ENCODE results near the gene DDX20.

The DDX20 gene

DNA sequence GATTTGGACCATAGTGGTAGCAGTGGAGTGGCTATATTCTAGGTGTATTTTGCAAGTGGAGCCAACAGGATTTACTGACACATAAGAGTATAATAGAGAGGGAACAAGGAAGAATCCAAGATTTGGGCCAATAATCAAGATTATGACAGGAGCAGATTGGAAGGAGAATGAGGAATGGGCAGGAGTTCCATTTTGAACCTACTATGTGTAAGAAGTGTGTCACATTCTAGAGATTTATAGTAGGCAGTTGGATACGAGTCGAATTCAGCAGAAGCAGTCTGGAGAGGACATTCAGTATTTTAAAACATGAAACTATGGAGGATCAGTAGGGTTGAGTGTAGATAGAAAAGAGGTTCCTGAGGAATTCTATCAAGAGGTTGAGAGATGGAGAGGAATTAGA lies 38.3 kb upstream of the DDX20 start:
- Histone ChIP-seq H3K4ac (ENCODE audit: low read depth, low read length) (no peak overlapping the region), H3K9ac (ENCODE audit: low read length) (no peak overlapping the region), H3K27me3 (ENCODE audit: insufficient read depth, low read length, poor library complexity) (no peaks in the 10 kb centered on the region), H2BK5ac (ENCODE audit: low read length) (no peak overlapping the region), H3K56ac (ENCODE audit: low read length) (no peak overlapping the region), H4K5ac (ENCODE audit: low read length) (no peak overlapping the region), H3K36me3 (ENCODE audit: control insufficient read depth, insufficient read depth, low read length) (no peaks in the 10 kb centered on the region), H2AK5ac (ENCODE audit: low read length) (no peak overlapping the region), H3K23ac (ENCODE audit: low read length) (no peak overlapping the region), H3K79me1 (ENCODE audit: low read length) (no peaks in the 10 kb centered on the region), H3K18ac (ENCODE audit: low read length) (no peak overlapping the region), H3K4me3 (ENCODE audit: low read length) (no peak overlapping the region), H2BK15ac (replicated peaks; ENCODE audit: low read depth) (no peak overlapping the region), H4K8ac (ENCODE audit: low read depth, low read length) (no peak overlapping the region), H3K27ac (ENCODE audit: low read depth, low read length) (no peak overlapping the region), H3K4me1 (ENCODE audit: control insufficient read depth, low read depth, low read length) (peaks cover 7% of the 10 kb centered on the region), H2BK120ac (ENCODE audit: low read depth, low read length) (no peak overlapping the region), H3K4me2 (ENCODE audit: low read length) (no peak overlapping the region), H3K79me2 (ENCODE audit: control insufficient read depth, insufficient read depth, low read length) (no peaks in the 10 kb centered on the region)
- no peak for DNase-seq
- no CpG with 5 or more reads among the region's 2 CpGs for WGBS (ENCODE audit: extremely low coverage, insufficient coverage, low lambda C conversion rate)

DNA sequence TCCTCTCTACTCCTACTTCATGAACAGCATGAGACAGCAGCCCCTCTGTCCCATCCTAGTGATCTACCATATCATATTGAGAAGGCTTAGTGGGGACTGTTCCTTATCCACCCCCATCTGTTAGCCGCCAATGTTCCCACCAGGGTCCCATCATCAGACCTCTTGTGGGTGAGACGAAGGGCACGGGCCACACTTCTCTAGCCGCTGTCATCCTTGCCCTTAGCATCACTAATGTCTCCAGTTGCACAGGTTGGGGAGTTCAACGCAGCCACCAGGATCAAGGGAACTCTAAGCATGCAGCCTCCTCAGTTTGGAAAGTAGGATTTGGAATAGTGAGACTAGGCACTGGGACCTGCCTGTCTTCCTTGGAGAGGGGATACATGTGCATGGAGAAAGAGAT lies 36.6 kb upstream of the DDX20 start:
- no peaks in the 10 kb centered on the region for H3K27me3 ChIP-seq (ENCODE audit: insufficient read depth, low read length, poor library complexity)
- H4K5ac ChIP-seq (ENCODE audit: low read length) = no peak overlapping the region
- H3K79me2 ChIP-seq (ENCODE audit: control insufficient read depth, insufficient read depth, low read length) = no peaks in the 10 kb centered on the region
- no peak overlapping the region for H2BK15ac ChIP-seq (replicated peaks; ENCODE audit: low read depth)
- no peak overlapping the region for H2AK5ac ChIP-seq (ENCODE audit: low read length)
- no peak overlapping the region for H3K4me3 ChIP-seq (ENCODE audit: low read length)
- no peak overlapping the region for H3K9ac ChIP-seq (ENCODE audit: low read length)
- no peak overlapping the region for H3K4me2 ChIP-seq (ENCODE audit: low read length)
- no peak for DNase-seq
- no peak overlapping the region for H3K18ac ChIP-seq (ENCODE audit: low read length)
- H2BK120ac ChIP-seq (ENCODE audit: low read depth, low read length) = no peak overlapping the region
- peaks cover 7% of the 10 kb centered on the region for H3K4me1 ChIP-seq (ENCODE audit: control insufficient read depth, low read depth, low read length)
- no peak overlapping the region for H3K56ac ChIP-seq (ENCODE audit: low read length)
- H3K23ac ChIP-seq (ENCODE audit: low read length) = no peak overlapping the region
- H3K36me3 ChIP-seq (ENCODE audit: control insufficient read depth, insufficient read depth, low read length) = no peaks in the 10 kb centered on the region
- no peak overlapping the region for H2BK5ac ChIP-seq (ENCODE audit: low read length)
- no peaks in the 10 kb centered on the region for H3K79me1 ChIP-seq (ENCODE audit: low read length)
- no peak overlapping the region for H4K8ac ChIP-seq (ENCODE audit: low read depth, low read length)
- H3K27ac ChIP-seq (ENCODE audit: low read depth, low read length) = no peak overlapping the region
- no CpG with 5 or more reads among the region's 5 CpGs for WGBS (ENCODE audit: extremely low coverage, insufficient coverage, low lambda C conversion rate)
- H3K4ac ChIP-seq (ENCODE audit: low read depth, low read length) = no peak overlapping the region

DNA sequence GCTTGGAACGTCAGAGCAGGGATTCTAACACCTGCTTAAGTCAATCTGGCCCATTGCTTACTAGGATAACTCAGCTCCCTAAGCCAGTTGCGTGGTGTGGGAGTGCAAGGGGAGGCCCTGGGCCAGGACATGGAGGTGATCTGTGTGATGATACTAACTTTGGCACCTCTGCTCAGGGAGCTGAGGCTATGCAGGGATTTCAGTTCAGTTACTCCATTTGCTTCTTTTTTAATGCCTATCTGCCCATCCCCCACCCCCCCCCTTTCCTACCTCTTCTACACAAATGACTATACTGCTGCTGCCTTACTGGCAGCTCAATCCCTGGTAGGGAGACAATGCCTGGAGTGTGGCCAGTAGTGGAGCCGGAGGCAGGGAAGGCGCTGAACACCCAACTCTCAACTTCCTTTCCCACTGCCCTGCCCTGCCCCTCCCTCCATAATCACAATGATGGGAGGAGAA lies 36.0 kb upstream of the DDX20 start:
- no peak overlapping the region for H3K4ac ChIP-seq (ENCODE audit: low read depth, low read length)
- no peaks in the 10 kb centered on the region for H3K27me3 ChIP-seq (ENCODE audit: insufficient read depth, low read length, poor library complexity)
- H2BK5ac ChIP-seq (ENCODE audit: low read length) = no peak overlapping the region
- H3K56ac ChIP-seq (ENCODE audit: low read length) = no peak overlapping the region
- H3K23ac ChIP-seq (ENCODE audit: low read length) = no peak overlapping the region
- H3K79me1 ChIP-seq (ENCODE audit: low read length) = no peaks in the 10 kb centered on the region
- no peak overlapping the region for H3K18ac ChIP-seq (ENCODE audit: low read length)
- no peak overlapping the region for H3K27ac ChIP-seq (ENCODE audit: low read depth, low read length)
- no peak for DNase-seq
- H3K4me1 ChIP-seq (ENCODE audit: control insufficient read depth, low read depth, low read length) = peaks cover 7% of the 10 kb centered on the region
- no peak overlapping the region for H4K5ac ChIP-seq (ENCODE audit: low read length)
- no peak overlapping the region for H2BK120ac ChIP-seq (ENCODE audit: low read depth, low read length)
- no peaks in the 10 kb centered on the region for H3K36me3 ChIP-seq (ENCODE audit: control insufficient read depth, insufficient read depth, low read length)
- no peak overlapping the region for H2BK15ac ChIP-seq (replicated peaks; ENCODE audit: low read depth)
- no peak overlapping the region for H4K8ac ChIP-seq (ENCODE audit: low read depth, low read length)
- H3K79me2 ChIP-seq (ENCODE audit: control insufficient read depth, insufficient read depth, low read length) = no peaks in the 10 kb centered on the region
- no peak overlapping the region for H2AK5ac ChIP-seq (ENCODE audit: low read length)
- no CpG with 5 or more reads among the region's 4 CpGs for WGBS (ENCODE audit: extremely low coverage, insufficient coverage, low lambda C conversion rate)
- no peak overlapping the region for H3K4me3 ChIP-seq (ENCODE audit: low read length)
- no peak overlapping the region for H3K4me2 ChIP-seq (ENCODE audit: low read length)
- H3K9ac ChIP-seq (ENCODE audit: low read length) = no peak overlapping the region

DNA sequence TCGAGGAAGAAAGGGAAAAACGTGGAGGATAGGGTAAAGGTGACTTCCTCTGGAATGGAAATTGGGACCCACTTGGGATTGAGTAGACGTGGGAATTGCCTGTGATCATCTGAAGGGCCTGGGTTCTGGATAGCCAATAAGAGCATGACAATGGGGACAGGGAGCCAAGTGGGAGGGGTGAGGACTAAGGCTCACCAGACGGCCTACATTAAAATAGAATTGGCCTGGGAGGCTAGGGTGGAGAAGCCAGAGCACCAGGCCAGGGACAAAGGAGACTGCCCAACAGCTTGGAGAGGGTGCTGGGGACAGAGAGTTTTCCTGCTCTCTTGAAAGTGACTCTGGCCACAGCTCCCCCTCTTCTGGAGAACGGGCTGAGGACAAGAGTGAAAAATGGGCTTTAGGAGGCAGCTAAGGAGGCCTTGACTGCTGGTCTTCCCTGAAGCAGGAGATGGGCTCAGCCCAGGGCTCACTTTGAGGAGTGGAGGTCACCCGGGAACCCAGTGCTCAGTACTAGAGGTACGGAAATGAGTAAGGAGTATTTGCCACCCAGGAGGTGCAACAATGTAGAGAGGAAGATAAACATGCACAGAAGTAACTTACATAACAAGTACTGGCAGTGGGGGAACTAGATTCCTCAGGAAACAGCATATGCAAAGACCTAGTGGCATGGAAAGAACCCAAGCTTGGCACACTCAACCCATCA lies 35.3 kb upstream of the DDX20 start:
- no peaks in the 10 kb centered on the region for H3K79me2 ChIP-seq (ENCODE audit: control insufficient read depth, insufficient read depth, low read length)
- no peak overlapping the region for H3K18ac ChIP-seq (ENCODE audit: low read length)
- H3K36me3 ChIP-seq (ENCODE audit: control insufficient read depth, insufficient read depth, low read length) = no peaks in the 10 kb centered on the region
- H4K8ac ChIP-seq (ENCODE audit: low read depth, low read length) = no peak overlapping the region
- H2BK5ac ChIP-seq (ENCODE audit: low read length) = no peak overlapping the region
- no peak overlapping the region for H3K9ac ChIP-seq (ENCODE audit: low read length)
- H3K56ac ChIP-seq (ENCODE audit: low read length) = no peak overlapping the region
- H3K4ac ChIP-seq (ENCODE audit: low read depth, low read length) = no peak overlapping the region
- no peak overlapping the region for H3K23ac ChIP-seq (ENCODE audit: low read length)
- H3K79me1 ChIP-seq (ENCODE audit: low read length) = no peaks in the 10 kb centered on the region
- no peak overlapping the region for H3K4me3 ChIP-seq (ENCODE audit: low read length)
- no peak overlapping the region for H3K27ac ChIP-seq (ENCODE audit: low read depth, low read length)
- no peak overlapping the region for H2AK5ac ChIP-seq (ENCODE audit: low read length)
- H3K4me1 ChIP-seq (ENCODE audit: control insufficient read depth, low read depth, low read length) = peaks cover 9% of the 10 kb centered on the region
- H3K4me2 ChIP-seq (ENCODE audit: low read length) = no peak overlapping the region
- no peak for DNase-seq
- no CpG with 5 or more reads among the region's 7 CpGs for WGBS (ENCODE audit: extremely low coverage, insufficient coverage, low lambda C conversion rate)
- H2BK15ac ChIP-seq (replicated peaks; ENCODE audit: low read depth) = no peak overlapping the region
- no peak overlapping the region for H4K5ac ChIP-seq (ENCODE audit: low read length)
- no peaks in the 10 kb centered on the region for H3K27me3 ChIP-seq (ENCODE audit: insufficient read depth, low read length, poor library complexity)
- no peak overlapping the region for H2BK120ac ChIP-seq (ENCODE audit: low read depth, low read length)

DNA sequence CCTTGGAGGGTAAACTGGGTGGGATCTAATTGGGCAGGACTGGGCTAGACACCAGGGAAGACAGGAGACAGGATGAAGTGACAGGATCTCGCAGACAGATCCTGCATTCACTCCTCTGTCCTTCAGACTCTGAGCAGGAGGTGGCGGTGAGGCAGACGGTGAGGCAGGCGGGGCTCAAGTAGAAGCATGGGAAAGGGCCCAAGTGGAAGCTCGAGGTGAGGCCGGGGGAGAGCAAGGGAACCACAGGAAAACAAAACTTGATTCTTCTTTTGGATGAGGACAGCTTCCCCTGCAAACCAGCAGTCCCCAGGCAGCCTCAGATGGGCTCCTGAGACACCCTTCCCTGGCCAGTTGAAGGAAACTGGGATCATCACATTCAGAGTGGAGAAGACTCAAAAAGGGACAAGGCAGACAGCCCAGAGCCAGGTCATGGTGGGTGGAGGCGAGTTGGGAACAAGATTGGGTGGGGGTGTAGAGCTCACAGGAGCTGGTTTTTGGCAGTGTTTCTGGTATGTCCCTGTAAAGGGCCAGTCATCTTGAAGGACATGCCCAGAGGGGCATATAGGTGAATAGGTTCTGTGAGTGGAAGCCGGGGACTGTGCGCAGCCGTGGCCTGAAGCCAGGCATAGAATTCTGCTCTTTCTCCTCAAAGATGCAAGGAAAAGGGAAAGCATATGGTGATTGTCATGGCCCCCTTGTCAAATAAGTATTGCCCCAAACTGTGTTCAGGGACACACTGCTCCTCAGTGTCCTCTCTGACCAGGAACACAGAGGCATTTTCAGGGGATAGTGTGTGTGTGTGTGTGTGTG lies 34.5 kb upstream of the DDX20 start:
- Histone ChIP-seq H3K4ac (ENCODE audit: low read depth, low read length) (no peak overlapping the region), H3K18ac (ENCODE audit: low read length) (no peak overlapping the region), H3K23ac (ENCODE audit: low read length) (no peak overlapping the region), H4K5ac (ENCODE audit: low read length) (no peak overlapping the region), H3K9ac (ENCODE audit: low read length) (no peak overlapping the region), H3K27me3 (ENCODE audit: insufficient read depth, low read length, poor library complexity) (no peaks in the 10 kb centered on the region), H3K56ac (ENCODE audit: low read length) (no peak overlapping the region), H3K27ac (ENCODE audit: low read depth, low read length) (no peak overlapping the region), H3K4me3 (ENCODE audit: low read length) (no peak overlapping the region), H2AK5ac (ENCODE audit: low read length) (no peak overlapping the region), H2BK120ac (ENCODE audit: low read depth, low read length) (no peak overlapping the region), H4K8ac (ENCODE audit: low read depth, low read length) (no peak overlapping the region), H3K4me1 (ENCODE audit: control insufficient read depth, low read depth, low read length) (peaks cover 7% of the 10 kb centered on the region), H2BK15ac (replicated peaks; ENCODE audit: low read depth) (no peak overlapping the region), H3K4me2 (ENCODE audit: low read length) (no peak overlapping the region), H3K79me2 (ENCODE audit: control insufficient read depth, insufficient read depth, low read length) (no peaks in the 10 kb centered on the region), H3K36me3 (ENCODE audit: control insufficient read depth, insufficient read depth, low read length) (no peaks in the 10 kb centered on the region), H2BK5ac (ENCODE audit: low read length) (no peak overlapping the region), H3K79me1 (ENCODE audit: low read length) (no peaks in the 10 kb centered on the region)
- DNase-seq = no peak
- no CpG with 5 or more reads among the region's 10 CpGs for WGBS (ENCODE audit: extremely low coverage, insufficient coverage, low lambda C conversion rate)

All from mesendoderm (in vitro differentiated cells).